Measurements from ENCODE around the gene UBD.

Gene UBD

GRCh38 chr6:29561606-29562181 lies 2.2 kb upstream of the UBD start:
- no peak for DNase-seq (ENCODE audit: low read depth, low spot score)

GRCh38 chr6:29561091-29561490 lies 1.6 kb upstream of the UBD start:
- DNase-seq (ENCODE audit: low read depth, low spot score), result no peak

GRCh38 chr6:29558439-29559079 lies 973 bp downstream of the UBD start:
- no peak for DNase-seq (ENCODE audit: low read depth, low spot score)

GRCh38 chr6:29557320-29557719 lies 2.2 kb downstream of the UBD start:
- DNase-seq (ENCODE audit: low read depth, low spot score), result no peak

GRCh38 chr6:29554764-29555163 lies 4.8 kb downstream of the UBD start:
- no peak for DNase-seq (ENCODE audit: low read depth, low spot score)

GRCh38 chr6:29553268-29554057 lies 6.1 kb downstream of the UBD start:
- DNase-seq (ENCODE audit: low read depth, low spot score), result no peak

- DNase-seq (ENCODE audit: low read depth, low spot score), result no peak
Measured at GRCh38 chr6:29552512-29553051, 7.0 kb downstream of the UBD start.

GRCh38 chr6:29547573-29547972 lies 12.0 kb downstream of the UBD start:
- DNase-seq (ENCODE audit: low read depth, low spot score), result no peak

- DNase-seq (ENCODE audit: low read depth, low spot score), result no peak
Measured at GRCh38 chr6:29537714-29538403, 21.7 kb downstream of the UBD start.

- no peak for DNase-seq (ENCODE audit: low read depth, low spot score)
Measured at GRCh38 chr6:29532320-29532951, 27.1 kb downstream of the UBD start.

GRCh38 chr6:29531668-29532067 lies 27.9 kb downstream of the UBD start:
- DNase-seq (ENCODE audit: low read depth, low spot score), result no peak

GRCh38 chr6:29530671-29531310 lies 28.7 kb downstream of the UBD start:
- no peak for DNase-seq (ENCODE audit: low read depth, low spot score)

- DNase-seq (ENCODE audit: low read depth, low spot score), result no peak
Measured at GRCh38 chr6:29529956-29530355, 29.6 kb downstream of the UBD start.

GRCh38 chr6:29528988-29529560 lies 30.5 kb downstream of the UBD start:
- DNase-seq (ENCODE audit: low read depth, low spot score), result no peak

GRCh38 chr6:29528300-29528931 lies 31.1 kb downstream of the UBD start:
- DNase-seq (ENCODE audit: low read depth, low spot score), result no peak

GRCh38 chr6:29527564-29527963 lies 32.0 kb downstream of the UBD start:
- DNase-seq (ENCODE audit: low read depth, low spot score), result no peak

GRCh38 chr6:29527126-29527525 lies 32.4 kb downstream of the UBD start:
- no peak for DNase-seq (ENCODE audit: low read depth, low spot score)

GRCh38 chr6:29525311-29525639 lies 34.3 kb downstream of the UBD start:
- no peak for DNase-seq (ENCODE audit: low read depth, low spot score)

GRCh38 chr6:29524444-29525310 lies 34.9 kb downstream of the UBD start:
- DNase-seq (ENCODE audit: low read depth, low spot score), result no peak

All from activated CD4-positive, CD25-positive, alpha-beta regulatory T cell treated with anti-CD3 and anti-CD28 coated beads, Interleukin-2, amount 50 U/mL, for 16 hours (primary cell).